GM06990 (cell line): ENCODE results near the gene ANGEL2.
"Not testable (repeated sequence)": the region's sequence is repeated elsewhere in the genome, so short reads cannot be mapped to it uniquely, and the experiment has no call there.

Experiments used
- DNase-seq: peaks from one replicate; pipeline ENCODE4 v3.0.0-alpha.2; 2011; ENCODE audit not compliant: insufficient read length; ENCODE audit errors: extremely low read depth
- H3K27me3 ChIP-seq: replicated peaks from 2 replicates; pipeline ENCODE4 v1.6.0; 2011; ENCODE audit warnings: low read length; ENCODE audit not compliant: control insufficient read depth, insufficient read depth
- H3K36me3 ChIP-seq: 2 replicates; pipeline ENCODE4 v1.5.1; 2011; ENCODE audit warnings: low read length; ENCODE audit not compliant: control insufficient read depth, insufficient read depth
- H3K4me3 ChIP-seq: replicated peaks from 2 replicates; pipeline ENCODE4 v1.5.1; 2011; ENCODE audit warnings: low read depth, mild to moderate bottlenecking, control low read depth, low read length
- CTCF ChIP-seq: IDR thresholded peaks from 2 replicates; pipeline ENCODE4 v1.5.1; 2011; ENCODE audit warnings: low read length, control low read depth, mild to moderate bottlenecking, inconsistent platforms; ENCODE audit not compliant: insufficient read depth, poor library complexity, severe bottlenecking

ANGEL2 gene

GRCh38 chr1:213050745-213051126, 35.1 kb upstream of the ANGEL2 start:
- H3K4me3 ChIP-seq: peak overlapping the region; percentile 95
- H3K27me3 ChIP-seq: no peaks in the 10 kb centered on the region
- H3K36me3 ChIP-seq: no peaks in the 10 kb centered on the region
- DNase-seq: no peak
- no peak for TF ChIP-seq CTCF

- no peak overlapping the region for H3K4me3 ChIP-seq
- no peak for TF ChIP-seq CTCF
- no peaks in the 10 kb centered on the region for H3K36me3 ChIP-seq
- no peak for DNase-seq
- no peaks in the 10 kb centered on the region for H3K27me3 ChIP-seq
These were observed 33.6 kb upstream of the ANGEL2 start for GRCh38 chr1:213049232-213049631.

- H3K4me3 ChIP-seq, H3K36me3 ChIP-seq, DNase-seq, H3K27me3 ChIP-seq: not testable (repeated sequence)
These were observed 29.9 kb upstream of the ANGEL2 start for GRCh38 chr1:213045321-213046226.

GRCh38 chr1:213041443-213041842, 25.8 kb upstream of the ANGEL2 start:
- DNase-seq: no peak
- TF ChIP-seq CTCF: no peak
- H3K36me3 ChIP-seq: no peaks in the 10 kb centered on the region
- H3K4me3 ChIP-seq: no peak overlapping the region
- H3K27me3 ChIP-seq: no peaks in the 10 kb centered on the region

- DNase-seq: no peak
- Histone ChIP-seq H3K36me3 (no peaks in the 10 kb centered on the region), H3K27me3 (no peaks in the 10 kb centered on the region), H3K4me3 (no peak overlapping the region)
- no peak for TF ChIP-seq CTCF
These were observed 19.9 kb upstream of the ANGEL2 start for GRCh38 chr1:213035573-213035972.

GRCh38 chr1:213034713-213035112, 19.0 kb upstream of the ANGEL2 start:
- no peak for TF ChIP-seq CTCF
- no peaks in the 10 kb centered on the region for H3K36me3 ChIP-seq
- H3K27me3 ChIP-seq: no peaks in the 10 kb centered on the region
- H3K4me3 ChIP-seq: no peak overlapping the region
- DNase-seq: no peak
